Measurements from ENCODE around the gene KCTD5.
"Not testable (repeated sequence)": the region's sequence is repeated elsewhere in the genome, so short reads cannot be mapped to it uniquely, and the experiment has no call there.

GRCh38 chr16:2721634-2722173, 39.4 kb downstream of the KCTD5 start:
- not testable (repeated sequence) for TF ChIP-seq CTCF (optimal IDR thresholded peaks at IDR 0.05 in 1 of 3, IDR thresholded peaks at IDR 0.05 in 1 of 3, conservative IDR thresholded peaks at IDR 0.05 in 1 of 3; ENCODE audit: extremely low read depth in 1 of 3, insufficient read depth in 2 of 3, low read length in 3 of 3); EZH2 (IDR thresholded peaks at IDR 0.05; ENCODE audit: low read length)

Measured in keratinocyte (primary cell).